ACC112 (cell line): ENCODE measurements around the gene TESPA1.

Experiments
- H2AFZ ChIP-seq: fragments of 200-600 bp; sonication (generic); one replicate; pipeline ENCODE4 v1.6.0; 2017; ENCODE audit warnings: antibody characterized with exemption, low read length; ENCODE audit not compliant: unreplicated experiment
- H3K27ac ChIP-seq: fragments of 200-600 bp; sonication (generic); 2 replicates; pipeline ENCODE4 v1.5.1; 2014; ENCODE audit warnings: low read depth, mild to moderate bottlenecking, antibody characterized with exemption, low read length, moderate library complexity
- H3K27me3 ChIP-seq: fragments of 200-600 bp; sonication (generic); 2 replicates; pipeline ENCODE4 v1.6.1; 2014; ENCODE audit warnings: mild to moderate bottlenecking, antibody characterized with exemption, low read length, moderate library complexity, mixed read lengths; ENCODE audit not compliant: insufficient read depth
- H3K36me3 ChIP-seq: fragments of 200-600 bp; sonication (generic); 2 replicates; pipeline ENCODE4 v1.6.1; 2016; ENCODE audit warnings: mild to moderate bottlenecking, antibody characterized with exemption, low read length, moderate library complexity, mixed read lengths; ENCODE audit not compliant: insufficient read depth
- H3K4me1 ChIP-seq: fragments of 200-600 bp; sonication (generic); one replicate; pipeline ENCODE4 v1.6.1; 2016; ENCODE audit warnings: low read length, mixed read lengths; ENCODE audit not compliant: insufficient read depth, unreplicated experiment, control insufficient read depth
- H3K4me3 ChIP-seq: fragments of 200-600 bp; sonication (generic); 2 replicates; pipeline ENCODE4 v1.5.1; 2014; ENCODE audit warnings: mild to moderate bottlenecking, low read depth, low read length
- H3K79me2 ChIP-seq: fragments of 200-600 bp; sonication (generic); one replicate; pipeline ENCODE4 v1.6.0; 2016; ENCODE audit warnings: low read length; ENCODE audit not compliant: control insufficient read depth, unreplicated experiment, insufficient read depth

The TESPA1 gene

GRCh38 chr12:54984658-54985376 is at the start of gene TESPA1:
TSS of gene TESPA1 (minus strand) at chr12:54984762. CDS start at chr12:54974562, 10,200 bp downstream.
- Histone ChIP-seq H3K4me1 (no peaks in the 10 kb centered on the region), H3K79me2 (no peaks in the 10 kb centered on the region), H3K36me3 (no peaks in the 10 kb centered on the region), H3K4me3 (no peak within 1 kb of the TSS), H2AFZ (no peak within 1 kb of the TSS), H3K27me3 (peaks cover 58% of the 10 kb centered on the region), H3K27ac (no peak within 1 kb of the TSS)

- H3K4me3 ChIP-seq: no peak overlapping the region
- no peaks in the 10 kb centered on the region for H3K36me3 ChIP-seq
- H3K27me3 ChIP-seq: peaks cover 71% of the 10 kb centered on the region
- no peak overlapping the region for H3K27ac ChIP-seq
- H3K4me1 ChIP-seq: no peaks in the 10 kb centered on the region
- H3K79me2 ChIP-seq: no peaks in the 10 kb centered on the region
- H2AFZ ChIP-seq: no peak overlapping the region
Observed at GRCh38 chr12:55034218-55034617, 49.7 kb upstream of the TESPA1 start.

- peaks cover 31% of the 10 kb centered on the region for H3K27me3 ChIP-seq
- no peaks in the 10 kb centered on the region for H3K36me3 ChIP-seq
- no peak overlapping the region for H3K27ac ChIP-seq
- H2AFZ ChIP-seq: no peak overlapping the region
- H3K79me2 ChIP-seq: no peaks in the 10 kb centered on the region
- no peak overlapping the region for H3K4me3 ChIP-seq
- H3K4me1 ChIP-seq: no peaks in the 10 kb centered on the region
Observed at GRCh38 chr12:55025508-55025907, 40.9 kb upstream of the TESPA1 start.

- H3K27me3 ChIP-seq: peaks cover 34% of the 10 kb centered on the region
- no peak overlapping the region for H3K27ac ChIP-seq
- H3K36me3 ChIP-seq: no peaks in the 10 kb centered on the region
- H3K4me3 ChIP-seq: no peak overlapping the region
- no peaks in the 10 kb centered on the region for H3K79me2 ChIP-seq
- no peaks in the 10 kb centered on the region for H3K4me1 ChIP-seq
- H2AFZ ChIP-seq: no peak overlapping the region
Observed at GRCh38 chr12:55024575-55024974, 40.0 kb upstream of the TESPA1 start.

GRCh38 chr12:55019784-55020183 is 35.2 kb upstream of the TESPA1 start, which contains the start of gene NEUROD4:
TSS of gene NEUROD4 (plus strand) at chr12:55019974. CDS start at chr12:55026440, 6,466 bp downstream.
- Histone ChIP-seq H3K36me3 (no peaks in the 10 kb centered on the region), H2AFZ (no peak within 1 kb of the TSS), H3K79me2 (no peaks in the 10 kb centered on the region), H3K4me1 (no peaks in the 10 kb centered on the region), H3K4me3 (no peak within 1 kb of the TSS), H3K27me3 (peaks cover 59% of the 10 kb centered on the region), H3K27ac (no peak within 1 kb of the TSS)

- Histone ChIP-seq H3K36me3 (no peaks in the 10 kb centered on the region), H3K27ac (no peak overlapping the region), H2AFZ (no peak overlapping the region), H3K4me3 (no peak overlapping the region), H3K79me2 (no peaks in the 10 kb centered on the region), H3K27me3 (peaks cover 59% of the 10 kb centered on the region), H3K4me1 (no peaks in the 10 kb centered on the region)
Observed at GRCh38 chr12:55017416-55017925, 32.9 kb upstream of the TESPA1 start.

- no peak overlapping the region for H2AFZ ChIP-seq
- H3K79me2 ChIP-seq: no peaks in the 10 kb centered on the region
- H3K36me3 ChIP-seq: no peaks in the 10 kb centered on the region
- no peak overlapping the region for H3K4me3 ChIP-seq
- H3K27me3 ChIP-seq: peaks cover 52% of the 10 kb centered on the region
- no peaks in the 10 kb centered on the region for H3K4me1 ChIP-seq
- H3K27ac ChIP-seq: no peak overlapping the region
Observed at GRCh38 chr12:55008944-55009585, 24.5 kb upstream of the TESPA1 start.

- Histone ChIP-seq H3K79me2 (no peaks in the 10 kb centered on the region), H3K27ac (no peak overlapping the region), H3K36me3 (no peaks in the 10 kb centered on the region), H3K4me1 (no peaks in the 10 kb centered on the region), H3K27me3 (peaks cover 66% of the 10 kb centered on the region), H3K4me3 (no peak overlapping the region), H2AFZ (no peak overlapping the region)
Observed at GRCh38 chr12:55002355-55002754, 17.8 kb upstream of the TESPA1 start.

GRCh38 chr12:55001198-55001868 is 16.8 kb upstream of the TESPA1 start:
- Histone ChIP-seq H3K4me1 (no peaks in the 10 kb centered on the region), H3K27ac (no peak overlapping the region), H3K36me3 (no peaks in the 10 kb centered on the region), H3K79me2 (no peaks in the 10 kb centered on the region), H3K4me3 (no peak overlapping the region), H3K27me3 (peaks cover 73% of the 10 kb centered on the region), H2AFZ (no peak overlapping the region)

- no peaks in the 10 kb centered on the region for H3K4me1 ChIP-seq
- H3K27ac ChIP-seq: no peak overlapping the region
- H3K4me3 ChIP-seq: no peak overlapping the region
- H3K27me3 ChIP-seq: peaks cover 73% of the 10 kb centered on the region
- no peaks in the 10 kb centered on the region for H3K79me2 ChIP-seq
- no peak overlapping the region for H2AFZ ChIP-seq
- H3K36me3 ChIP-seq: no peaks in the 10 kb centered on the region
Observed at GRCh38 chr12:54998958-54999510, 14.5 kb upstream of the TESPA1 start.
